GM10847 (cell line): ENCODE results near the gene SLAIN1.

Source experiments
- POLR2A ChIP-seq: IDR thresholded peaks from 2 replicates; pipeline ENCODE4 v1.6.1; 2011; ENCODE audit not compliant: insufficient read length; ENCODE audit errors: extremely low read depth

The SLAIN1 gene

DNA sequence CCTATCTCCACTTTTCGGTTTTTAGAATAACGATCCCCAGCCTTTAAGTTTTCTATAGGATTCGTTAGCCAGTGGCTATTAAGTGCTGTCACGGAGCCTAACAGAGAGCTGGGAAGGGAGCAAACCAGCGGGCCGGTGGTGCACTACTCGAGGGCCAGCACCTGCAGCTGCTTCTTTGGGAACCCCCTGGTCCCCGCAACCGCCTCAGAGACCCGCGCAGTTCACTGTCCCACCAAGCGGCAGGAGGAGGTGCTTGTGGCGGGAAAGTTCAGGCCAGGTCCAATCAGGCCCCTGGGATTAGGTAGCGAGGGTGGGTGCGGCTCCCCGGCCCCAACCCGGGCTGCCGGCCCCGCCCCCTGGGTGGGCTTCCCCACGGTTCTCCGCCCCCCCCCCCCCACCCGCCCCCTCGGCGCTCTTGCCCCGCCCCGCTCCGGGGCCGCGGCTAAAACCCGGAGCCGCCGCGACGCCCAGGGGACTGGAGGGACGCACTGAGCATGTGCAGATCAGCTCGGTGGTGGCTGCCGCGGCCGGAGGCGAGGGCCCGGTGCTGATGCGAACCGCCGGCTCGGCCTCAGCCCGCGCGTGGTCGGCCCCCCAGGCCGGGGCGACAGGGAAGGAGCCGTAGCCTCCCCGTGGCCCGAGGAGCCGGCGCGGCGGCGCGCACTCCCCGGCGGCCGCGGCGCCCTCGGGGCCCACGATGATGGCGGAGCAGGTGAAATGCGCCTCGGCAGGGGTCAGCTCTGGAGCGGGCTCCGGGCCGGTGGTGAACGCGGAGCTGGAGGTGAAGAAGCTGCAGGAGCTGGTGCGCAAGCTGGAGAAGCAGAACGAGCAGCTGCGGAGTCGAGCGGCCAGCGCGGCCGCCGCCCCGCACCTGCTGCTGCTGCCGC lies at the start of gene SLAIN1:
TSS of gene SLAIN1 (plus strand) at position 471 of the 887 bp plus-strand sequence. CDS start at position 698, 227 bp downstream.
- peak; percentile 60 for TF ChIP-seq POLR2A

DNA sequence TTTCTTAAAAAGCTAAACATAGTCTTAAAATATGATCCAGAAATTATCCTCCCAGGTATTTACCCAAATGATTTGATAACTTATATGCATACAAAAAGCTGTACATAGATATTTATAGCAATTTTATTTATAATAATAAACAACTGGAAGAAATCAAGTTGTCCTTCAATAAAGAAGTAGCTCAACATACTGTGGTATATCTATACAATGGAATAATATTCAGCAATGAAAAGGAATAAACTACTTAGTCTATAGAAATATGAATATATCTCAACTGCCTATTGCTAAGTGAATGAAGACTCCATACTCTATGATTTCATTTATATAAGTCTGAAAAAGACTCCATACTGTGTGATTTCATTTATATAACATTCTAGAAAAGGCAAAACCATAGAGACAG lies 47.1 kb upstream of the SLAIN1 start:
- no peak for TF ChIP-seq POLR2A

DNA sequence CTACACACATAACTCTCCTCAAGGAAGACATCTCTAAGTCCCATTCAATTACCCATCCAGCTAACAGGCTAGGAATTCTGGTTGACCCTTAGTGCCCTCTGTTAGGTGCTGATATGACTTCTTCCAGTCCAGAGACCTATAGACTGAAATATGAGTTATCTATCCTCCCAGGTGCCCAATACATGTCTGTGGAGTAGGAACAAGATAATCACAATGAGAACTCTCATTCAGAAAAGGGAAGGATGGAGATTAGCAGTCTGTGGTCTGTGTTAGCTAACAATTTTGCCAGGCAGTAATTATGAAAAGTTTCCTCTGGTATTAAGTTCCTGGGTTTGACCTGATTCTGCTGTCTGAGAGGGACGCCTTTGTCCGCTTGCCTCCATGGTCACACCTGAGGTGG lies 44.2 kb upstream of the SLAIN1 start:
- TF ChIP-seq POLR2A: no peak

DNA sequence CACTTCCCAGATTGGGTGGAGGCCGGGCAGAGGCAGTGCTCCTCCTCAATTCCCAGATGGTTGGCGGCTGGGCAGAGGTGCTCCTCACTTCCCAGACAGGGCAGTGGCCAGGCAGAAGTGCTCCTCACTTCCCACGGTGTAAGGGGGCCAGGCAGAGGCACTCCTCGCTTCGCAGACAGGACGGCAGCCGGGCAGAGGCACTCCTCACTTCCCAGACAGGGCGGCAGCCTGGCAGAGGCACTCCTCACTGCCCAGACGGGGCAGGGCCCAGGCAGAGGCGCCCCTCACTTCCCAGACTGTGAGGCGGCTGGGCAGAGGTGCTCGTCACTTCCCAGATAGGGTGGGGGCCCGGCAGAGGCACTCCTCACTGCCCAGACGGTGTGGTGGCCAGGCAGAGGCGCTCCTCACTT lies 36.6 kb upstream of the SLAIN1 start:
- TF ChIP-seq POLR2A: no peak

DNA sequence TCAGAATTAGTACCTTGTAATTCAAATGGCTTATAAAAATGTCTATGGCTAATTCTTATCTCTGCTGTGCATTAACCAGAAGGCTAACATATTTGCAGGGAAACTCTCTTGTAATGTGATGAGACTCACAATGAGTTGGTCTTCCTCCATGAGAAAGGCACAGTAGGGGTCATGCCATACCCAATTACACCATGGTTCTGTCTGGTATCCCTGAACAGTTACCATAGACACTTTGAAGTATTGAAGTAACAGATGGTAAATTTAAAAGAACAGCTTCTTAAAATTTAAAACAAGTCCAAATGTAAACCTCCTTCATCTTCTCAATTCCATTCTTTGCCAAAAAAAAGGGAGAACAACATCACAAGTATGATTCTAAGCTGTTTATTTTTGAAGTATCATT lies 22.6 kb upstream of the SLAIN1 start:
- TF ChIP-seq POLR2A: no peak

DNA sequence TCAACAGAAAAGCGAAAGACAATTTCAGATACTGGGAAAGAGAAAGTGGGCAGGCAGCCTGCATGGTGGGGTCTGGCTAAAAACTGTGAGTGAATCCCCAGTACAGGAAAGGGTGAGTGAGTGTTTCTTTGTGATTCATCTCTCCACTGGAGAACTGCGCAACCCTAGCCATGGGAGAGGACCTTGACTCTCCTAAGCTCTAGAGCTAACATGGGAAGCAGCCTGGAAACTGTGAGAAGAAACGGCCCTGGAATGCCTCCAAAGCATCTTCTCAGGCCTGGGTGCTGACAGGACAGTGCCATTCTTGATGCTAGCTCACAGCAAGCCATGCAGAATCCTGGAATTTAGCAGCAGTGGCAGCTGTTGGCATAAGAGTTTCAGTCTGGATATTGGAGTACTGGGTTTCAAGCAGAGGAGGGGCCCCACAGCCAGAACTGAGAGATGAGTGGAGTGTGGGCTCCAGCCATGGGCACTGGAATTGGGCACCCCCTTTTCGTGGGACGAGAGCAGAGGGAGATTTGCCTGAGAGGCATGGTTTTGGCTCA lies 18.7 kb upstream of the SLAIN1 start:
- TF ChIP-seq POLR2A: no peak

DNA sequence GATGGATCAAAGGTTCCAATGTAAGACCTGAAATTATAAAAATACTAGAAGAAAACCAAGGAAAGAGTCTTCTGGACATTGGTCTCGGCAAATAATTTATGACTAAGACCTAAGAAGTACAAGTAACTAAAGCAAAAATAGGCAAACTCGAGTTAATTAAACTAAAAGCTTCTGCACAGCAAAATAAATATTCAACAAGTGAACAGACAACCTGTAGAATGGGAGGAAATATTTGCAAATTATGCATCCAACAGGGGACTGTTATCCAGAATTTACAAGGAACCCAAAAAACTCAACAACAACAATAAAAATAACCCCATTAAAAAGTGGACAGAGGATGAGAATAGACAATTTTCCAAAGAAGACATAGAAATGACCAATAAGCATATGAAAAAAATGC lies 9.7 kb upstream of the SLAIN1 start:
- no peak for TF ChIP-seq POLR2A

DNA sequence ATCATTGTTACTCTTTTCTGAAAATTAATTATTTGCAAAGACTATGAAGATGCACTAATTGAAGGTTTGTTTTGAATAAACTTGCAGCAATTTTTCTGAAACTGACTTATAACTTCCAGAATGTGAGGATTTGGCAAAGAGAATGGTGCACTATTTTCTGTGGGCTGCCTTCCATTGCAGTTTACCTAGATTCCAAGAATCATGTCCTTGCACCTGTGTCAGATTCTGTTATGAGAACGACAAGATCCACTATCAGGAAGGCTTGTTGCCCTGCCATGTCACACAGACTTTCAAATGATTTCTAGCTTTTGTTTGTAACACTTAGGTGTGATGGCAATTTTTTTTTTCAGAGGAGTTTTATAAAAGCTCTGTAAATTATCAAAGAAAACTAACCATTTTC lies 5.6 kb upstream of the SLAIN1 start:
- TF ChIP-seq POLR2A: no peak

DNA sequence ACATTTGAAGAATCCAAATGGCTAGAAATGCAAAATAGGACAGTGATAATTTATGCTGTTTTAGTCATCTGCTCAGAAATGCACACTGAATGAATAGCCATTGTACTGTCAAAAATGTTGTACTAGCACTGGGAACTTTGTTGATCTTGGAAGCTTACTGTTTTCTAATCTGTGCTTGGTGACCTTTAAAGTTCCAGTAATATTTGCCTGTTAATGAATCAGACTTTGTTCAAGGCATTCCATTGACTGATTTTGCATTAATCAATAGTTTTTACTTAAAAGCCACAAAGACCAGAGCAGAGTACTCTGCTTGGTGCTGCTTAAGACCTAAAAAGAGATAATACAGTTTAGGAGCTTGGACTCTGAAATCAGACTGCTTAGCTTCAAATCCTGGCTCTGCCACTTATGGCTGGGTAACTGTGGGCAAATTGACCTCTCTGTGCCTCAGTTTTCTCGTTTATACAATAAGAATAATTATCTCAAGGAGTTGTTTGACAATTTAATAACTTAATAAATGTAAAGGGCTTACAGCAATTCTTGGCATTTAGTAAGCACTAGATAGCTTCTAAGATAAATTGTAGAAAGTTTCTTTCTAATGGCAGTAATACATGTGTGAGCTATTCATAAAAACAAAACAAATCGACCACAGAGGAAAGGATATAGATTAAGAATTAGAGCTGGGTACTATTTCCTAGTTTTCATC lies 4.6 kb upstream of the SLAIN1 start:
- no peak for TF ChIP-seq POLR2A

DNA sequence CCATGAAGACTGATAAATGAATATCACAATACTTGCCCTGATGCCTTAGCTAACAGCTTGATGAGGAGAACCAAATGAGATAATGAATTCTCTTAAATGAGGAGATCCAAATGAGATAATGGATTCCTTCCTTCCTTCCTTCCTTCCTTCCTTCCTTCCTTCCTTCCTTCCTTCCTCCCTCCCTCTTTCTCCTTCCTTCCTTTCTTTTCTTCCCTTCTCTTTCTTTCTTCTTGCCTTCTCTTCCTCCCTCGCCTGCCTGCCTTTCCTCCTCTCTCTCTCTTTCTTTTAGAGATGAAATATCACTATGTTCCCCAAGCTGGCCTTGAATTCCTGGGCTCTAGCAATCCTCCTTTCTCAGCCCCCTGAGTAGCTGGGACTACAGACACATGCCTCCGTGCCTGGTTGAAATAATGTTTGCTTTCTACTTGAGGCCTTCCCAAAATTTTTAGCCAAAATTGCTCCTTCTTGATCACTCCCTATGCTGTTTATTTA lies 4.0 kb upstream of the SLAIN1 start:
- no peak for TF ChIP-seq POLR2A

DNA sequence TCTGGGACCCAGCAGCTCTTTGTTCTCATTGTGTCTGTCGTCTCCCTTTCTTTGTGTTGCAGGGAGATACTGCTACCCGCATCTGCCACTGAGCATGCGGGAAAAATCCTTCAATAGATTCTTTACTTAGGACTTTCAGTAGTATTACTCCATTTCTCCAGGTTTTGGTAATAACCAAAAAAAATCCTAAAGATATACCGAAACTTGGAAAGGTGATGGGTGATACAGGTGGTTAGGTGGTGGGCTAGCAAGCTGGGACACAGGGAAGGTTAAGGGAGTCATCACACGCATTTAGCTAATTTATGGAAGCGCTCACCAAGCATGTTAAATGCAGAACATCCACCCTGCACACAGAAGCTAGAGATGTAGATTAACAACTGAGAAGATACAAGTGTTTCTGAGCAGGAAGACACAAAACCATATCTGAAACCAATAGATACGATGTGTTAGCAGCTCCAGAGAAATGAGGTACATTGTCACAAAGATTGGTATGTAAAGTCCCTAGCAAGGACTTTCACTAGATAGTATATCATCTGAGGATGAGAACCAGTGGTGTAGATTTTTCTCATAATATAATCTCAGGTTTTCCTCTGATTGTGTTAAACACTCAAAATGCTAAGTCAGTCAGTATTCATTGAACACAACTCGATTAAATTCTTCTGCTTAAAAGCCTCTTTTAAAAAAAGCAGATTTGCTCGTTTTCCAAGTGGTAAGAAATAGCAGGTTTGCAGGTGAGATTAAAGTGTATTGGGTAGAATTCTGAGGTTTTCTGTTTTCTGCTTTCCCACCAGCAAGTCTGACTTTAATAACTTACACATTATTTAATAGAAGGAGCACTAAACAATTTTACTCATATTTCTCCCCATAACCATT lies 1.2 kb upstream of the SLAIN1 start:
- no peak for TF ChIP-seq POLR2A

DNA sequence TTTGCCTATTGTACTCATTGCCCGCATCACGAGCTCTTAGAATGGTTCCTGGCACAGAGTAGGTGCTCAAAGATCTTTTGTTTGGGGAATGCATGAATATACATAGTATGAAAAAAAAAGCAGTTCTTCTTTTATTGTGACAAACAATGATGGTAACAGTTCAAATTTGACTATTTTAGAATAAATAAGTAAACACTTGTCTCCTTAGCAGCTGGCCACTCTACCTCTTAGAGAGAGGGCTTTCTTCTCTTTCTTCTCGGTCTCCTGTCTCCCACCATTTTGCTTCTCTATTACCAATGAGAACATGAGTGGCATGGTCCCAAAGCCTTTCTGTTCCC lies 639 bp upstream of the SLAIN1 start:
- TF ChIP-seq POLR2A: no peak

DNA sequence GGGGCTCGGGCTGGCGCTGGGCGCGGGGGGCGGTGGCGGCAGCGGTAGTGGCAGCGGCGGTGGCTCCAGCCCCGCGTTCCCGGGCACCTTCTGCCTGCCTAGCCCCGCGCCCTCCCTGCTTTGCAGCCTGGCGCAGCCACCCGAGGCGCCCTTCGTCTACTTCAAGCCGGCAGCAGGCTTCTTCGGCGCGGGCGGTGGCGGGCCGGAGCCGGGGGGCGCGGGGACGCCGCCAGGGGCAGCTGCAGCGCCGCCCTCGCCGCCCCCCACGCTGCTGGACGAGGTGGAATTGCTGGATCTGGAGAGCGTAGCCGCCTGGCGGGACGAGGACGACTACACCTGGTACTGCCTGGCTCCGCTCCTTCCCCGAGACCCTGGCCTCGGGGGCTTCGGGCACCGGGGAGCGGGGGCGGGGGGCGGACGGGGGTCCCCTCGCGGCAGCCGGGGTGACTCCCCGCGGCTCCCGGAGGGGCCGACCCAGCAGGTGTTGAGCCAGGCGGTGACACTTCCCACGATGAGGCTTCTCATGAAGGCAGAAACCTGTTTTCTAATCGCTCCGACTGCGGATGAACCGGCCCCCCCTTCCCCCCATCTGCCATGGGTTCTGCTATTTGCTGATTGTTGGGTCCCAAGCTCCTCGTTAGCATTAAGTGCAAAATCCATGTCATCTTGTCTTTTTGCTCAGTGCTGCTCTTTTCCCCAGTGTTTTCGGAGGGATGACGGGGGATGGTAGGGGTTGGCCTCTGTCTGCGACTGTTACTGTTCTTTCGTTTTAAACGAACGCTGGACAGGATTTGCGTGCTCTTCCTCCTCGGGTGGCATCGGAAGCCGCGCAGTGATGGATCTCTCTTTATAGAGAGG lies 943 bp downstream of the SLAIN1 start:
- no peak for TF ChIP-seq POLR2A

DNA sequence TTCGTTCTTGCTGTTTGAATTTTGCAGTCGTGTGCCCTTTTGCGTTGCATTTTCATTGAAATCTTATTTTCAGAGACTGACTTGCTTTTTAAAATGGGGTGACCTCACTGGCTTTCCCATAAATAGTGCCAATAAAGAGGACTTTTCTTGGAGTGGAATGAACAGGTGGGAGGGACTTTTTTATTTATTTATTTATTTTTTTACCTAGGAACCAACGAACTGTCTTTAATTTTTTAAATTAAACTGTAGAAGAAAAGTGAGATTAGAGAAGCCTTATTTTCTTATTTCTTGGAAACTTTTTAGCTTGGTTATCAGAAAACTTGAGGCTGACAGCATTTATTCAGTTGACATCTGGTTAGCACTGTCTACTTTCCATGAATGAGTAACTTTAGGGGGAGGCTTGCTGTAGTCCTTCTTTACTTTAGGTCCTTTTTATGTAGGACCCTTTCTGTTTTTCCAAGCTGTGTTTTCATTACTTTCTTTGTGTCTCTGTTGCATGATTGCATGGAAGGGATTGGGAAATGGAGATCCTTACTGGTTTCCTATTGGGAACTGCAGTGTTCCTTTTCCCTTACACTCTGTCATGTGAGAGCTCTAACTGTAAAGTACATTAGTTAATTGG lies 1.7 kb downstream of the SLAIN1 start:
- no peak for TF ChIP-seq POLR2A

DNA sequence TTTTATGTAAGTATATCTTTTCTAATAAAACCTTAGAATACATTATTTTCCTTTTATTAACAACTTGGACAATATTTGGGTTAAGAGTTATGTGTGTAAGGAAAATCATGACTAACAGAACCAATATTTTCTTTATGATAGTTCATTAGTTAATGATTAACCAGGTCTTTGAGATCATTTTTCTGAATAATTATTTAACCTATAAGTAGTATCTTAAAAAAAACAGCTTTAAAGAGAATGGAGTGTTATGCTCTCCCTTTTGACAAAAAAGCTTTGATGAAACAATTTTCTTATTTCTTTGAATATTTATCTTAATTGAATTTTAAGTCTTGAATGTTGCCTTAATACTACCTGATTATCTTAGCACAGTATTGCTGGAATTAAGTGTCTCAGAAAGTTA lies 3.8 kb downstream of the SLAIN1 start:
- TF ChIP-seq POLR2A: no peak
